DMS114 treated with DMSO at 0.1 percent for 48 hours (cell line): ENCODE measurements around the gene PFKL.

Experiments
- DNase-seq: peaks from one replicate; lab custom pipeline; 2025; ENCODE audit not compliant: unreplicated experiment; lab: John Stamatoyannopoulos, UW

PFKL gene

GRCh38 chr21:44299458-44300261, at the start of gene PFKL:
PFKL (plus strand) TSS chr21:44300053; CDS start chr21:44300106, 53 bp downstream.
- DNase-seq: no peak

DNA sequence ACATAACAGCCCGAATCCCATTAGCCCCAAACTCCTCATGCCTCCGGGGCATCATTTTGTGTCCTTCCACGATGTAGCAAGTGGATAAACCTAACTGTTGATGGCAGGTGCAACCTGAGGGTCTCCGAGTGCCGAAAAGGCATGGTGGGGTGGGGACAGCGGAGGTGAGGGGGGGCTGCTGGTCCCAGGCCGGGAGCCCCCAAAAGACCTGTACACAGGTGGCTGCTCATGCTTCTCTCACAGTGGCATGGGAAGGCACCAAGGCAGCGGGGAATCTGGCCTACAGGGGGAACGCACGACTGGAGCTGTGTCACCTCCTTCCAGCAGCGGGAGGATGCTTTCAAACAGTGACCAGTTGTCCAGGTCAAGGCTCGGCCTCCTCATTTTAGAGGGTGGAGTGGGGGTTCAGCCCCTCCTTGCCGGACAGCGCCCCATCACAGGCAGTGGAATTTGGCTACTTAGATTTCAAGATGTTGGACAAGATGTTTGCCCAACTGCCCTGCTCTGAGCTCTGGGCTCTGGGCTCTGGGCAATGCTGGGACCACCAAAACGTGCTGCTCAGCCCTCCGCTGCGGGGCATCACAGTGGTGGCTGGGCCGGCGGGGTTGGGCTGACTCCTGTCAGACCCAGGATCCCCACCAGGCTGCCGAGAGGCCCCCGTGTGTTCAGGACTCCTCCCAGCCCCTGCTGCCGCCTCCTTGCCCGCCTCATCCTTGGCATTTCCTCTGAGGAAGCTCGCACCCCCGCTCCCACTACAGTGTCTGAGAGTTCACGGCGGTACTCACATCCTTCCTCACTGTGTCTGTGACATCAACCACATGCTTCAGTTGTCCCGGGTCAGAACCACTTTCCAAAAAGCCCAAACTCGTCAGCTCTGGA, 45.8 kb upstream of the PFKL start:
- DNase-seq: no peak

DNA sequence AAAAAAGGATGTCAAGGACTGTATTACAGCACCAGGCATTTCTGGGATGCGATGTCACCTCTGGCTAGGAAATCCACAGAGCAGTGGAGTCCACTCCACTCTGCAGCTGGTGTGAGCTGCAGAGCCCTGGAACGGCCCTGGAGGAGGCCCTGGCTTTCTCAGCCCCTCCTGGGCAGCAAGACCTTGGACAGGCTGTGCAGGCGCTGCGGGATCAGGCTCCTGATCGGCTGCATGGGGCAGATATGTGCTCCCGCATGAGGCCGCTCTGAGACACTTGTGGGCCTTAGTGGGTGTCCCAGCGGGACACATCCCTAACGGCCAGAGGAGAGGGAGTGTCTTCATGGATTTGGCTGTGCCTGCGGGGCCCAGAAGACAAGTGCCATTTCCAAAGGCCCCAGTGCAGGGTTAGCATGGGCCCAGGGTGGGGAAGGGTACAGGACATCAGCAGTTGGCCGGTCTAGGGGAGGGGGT, 44.3 kb upstream of the PFKL start:
- no peak for DNase-seq

DNA sequence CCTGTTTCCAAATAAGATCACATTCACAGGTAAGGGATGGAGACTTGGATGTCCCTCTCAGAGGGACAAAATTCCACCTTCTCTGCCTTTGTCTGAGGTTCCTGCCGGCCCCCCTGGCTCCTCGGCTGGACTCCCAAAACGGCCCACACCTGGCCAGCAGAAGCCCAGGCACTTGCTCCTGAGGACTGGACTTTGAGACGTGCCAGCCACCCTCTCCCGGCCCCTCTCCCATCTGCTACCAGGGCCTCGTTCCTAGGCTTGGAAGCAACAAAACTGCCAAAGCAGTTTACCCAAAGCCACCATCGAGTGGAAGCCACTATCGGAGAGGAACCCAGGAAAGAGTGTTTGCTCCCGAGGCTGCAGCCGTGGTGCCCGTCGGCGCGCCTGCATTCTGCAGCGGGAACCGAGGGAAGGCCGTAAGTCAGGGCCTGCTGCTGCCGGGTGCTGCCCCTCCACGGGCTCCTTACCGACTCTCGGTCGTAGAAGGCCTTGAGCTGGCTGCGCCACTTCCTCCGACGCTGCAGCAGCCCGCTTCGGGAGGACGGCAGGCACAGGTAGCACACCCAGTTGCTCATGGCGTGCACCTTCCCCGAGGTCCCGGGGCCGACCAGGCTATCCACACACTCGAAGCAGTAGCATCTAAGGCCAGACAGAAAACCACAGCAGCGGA, 41.7 kb upstream of the PFKL start:
- DNase-seq: no peak

GRCh38 chr21:44259082-44259705, 40.7 kb upstream of the PFKL start:
- no peak for DNase-seq

- no peak for DNase-seq
Measured at GRCh38 chr21:44260066-44260465, 39.8 kb upstream of the PFKL start.

DNA sequence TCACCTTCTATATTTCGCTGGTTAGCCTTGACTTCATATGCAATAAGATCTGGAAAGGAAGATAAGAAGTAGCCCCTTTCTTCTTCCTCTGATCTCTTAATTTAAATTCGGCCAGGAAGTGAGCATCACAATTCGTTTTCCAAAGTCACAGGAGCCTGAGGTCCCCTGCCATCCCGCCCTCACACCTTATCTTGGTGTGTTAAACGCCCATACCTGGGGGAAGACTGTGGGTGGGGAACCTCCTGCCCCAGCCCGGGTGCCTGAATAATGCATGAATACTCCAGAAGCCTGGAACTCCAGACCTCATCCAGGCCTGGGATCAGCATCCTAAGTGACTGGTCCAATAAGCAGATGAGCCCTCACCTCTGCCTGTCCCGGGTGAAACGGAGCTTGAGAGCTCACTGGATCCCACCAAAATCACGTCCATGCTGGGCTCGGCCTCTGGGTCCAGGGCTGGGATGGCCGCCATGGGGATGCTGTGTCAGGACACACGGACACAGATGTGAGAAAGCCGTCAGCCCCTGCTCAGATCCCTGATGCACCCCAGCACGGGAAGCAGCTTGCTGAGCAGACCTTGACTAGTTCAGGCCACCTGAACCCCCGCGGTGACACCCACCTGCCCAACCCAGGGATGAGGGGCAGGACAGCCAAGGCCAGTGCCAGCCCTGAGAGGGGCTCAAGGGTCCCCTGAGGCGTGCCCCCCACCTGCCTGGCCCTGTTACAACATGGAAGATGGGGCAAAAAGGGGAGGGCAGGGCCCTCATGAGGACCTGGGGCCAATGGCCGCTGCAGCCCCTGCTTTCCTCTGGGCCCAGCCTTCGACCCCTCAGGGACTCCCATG, 38.8 kb upstream of the PFKL start:
- no peak for DNase-seq

DNA sequence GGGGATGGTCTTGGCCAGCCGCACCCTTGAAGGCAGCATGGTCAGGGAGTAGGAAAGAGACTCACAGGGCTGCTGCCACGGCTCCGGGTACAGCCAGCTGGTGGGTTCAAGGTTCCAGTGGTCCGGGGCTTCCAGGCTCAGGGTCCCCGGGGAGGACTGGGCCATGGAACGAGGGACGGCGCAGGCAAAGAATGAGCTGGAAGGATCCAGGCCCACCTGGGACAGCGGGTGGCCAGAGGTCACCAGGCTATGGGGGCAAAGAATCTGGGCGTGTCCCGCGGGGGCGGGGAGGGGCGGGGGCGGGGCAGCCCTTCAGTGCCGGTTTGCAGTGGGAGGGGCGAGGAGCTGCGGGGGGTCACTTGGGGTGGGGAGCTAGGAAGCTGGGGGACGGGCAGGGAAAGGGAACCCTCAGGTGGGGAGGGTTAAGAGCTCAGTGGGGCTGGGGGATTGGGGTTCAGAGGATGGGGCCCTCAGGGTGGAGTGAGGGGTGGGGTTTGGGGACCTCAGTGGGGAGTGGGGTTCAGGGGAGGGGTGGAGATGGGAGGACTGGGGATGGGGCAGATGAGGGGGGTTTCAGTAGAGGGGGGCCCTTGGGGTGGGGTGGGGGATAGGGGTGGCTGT, 38.1 kb upstream of the PFKL start, which contains the start of gene DNMT3L:
Gene DNMT3L (minus strand): TSS at position 223 of the 621 bp plus-strand sequence. CDS start 638 bp downstream, outside the sequence.
- no peak for DNase-seq

GRCh38 chr21:44262338-44263056, 37.4 kb upstream of the PFKL start:
- DNase-seq: no peak

DNA sequence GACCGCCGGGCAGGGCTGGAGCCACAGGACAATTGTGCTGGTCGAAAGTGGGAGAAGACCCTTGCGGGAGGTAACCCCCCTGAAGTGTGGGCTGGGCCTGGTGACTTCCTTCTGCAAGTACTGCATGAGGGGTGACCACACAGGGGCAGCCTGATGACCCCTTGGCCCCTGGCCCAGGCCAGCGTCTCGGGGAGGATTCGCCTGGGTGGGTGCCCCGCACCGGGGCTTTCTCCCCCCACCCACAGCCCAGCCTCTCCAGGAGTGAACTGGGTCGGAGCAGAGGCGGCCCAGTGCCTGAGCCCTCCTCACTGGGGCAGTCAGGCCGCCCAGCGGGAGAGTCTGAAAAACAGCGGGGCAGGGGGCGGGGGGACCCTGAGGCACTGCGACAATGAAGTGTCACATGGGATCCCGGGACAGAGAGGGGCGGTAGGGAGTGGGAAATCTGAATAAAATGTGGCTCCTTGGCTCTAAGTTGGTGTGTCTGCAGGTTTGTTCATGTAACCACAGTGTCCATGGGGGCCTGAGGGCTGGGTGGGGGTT, 36.6 kb upstream of the PFKL start:
- DNase-seq: no peak

DNA sequence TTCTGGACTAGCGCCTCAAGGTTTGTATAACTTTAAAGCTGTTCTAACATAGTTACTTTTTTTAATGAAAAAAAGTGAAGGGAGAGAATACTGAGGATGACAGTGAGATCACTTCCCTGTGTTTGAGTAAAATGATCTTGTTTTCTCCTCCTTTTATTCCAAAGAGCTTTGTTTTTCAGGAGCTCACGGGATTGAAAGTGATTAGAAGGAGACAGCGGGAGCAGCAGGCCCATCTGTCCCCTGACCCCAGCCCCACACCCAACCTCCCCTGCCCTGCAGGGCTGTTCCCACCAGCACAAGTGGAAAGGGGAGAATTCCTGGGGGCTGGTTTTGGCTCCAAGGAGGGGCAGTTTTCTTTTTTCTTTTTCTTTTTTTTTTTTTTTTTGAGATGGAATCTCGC, 36.1 kb upstream of the PFKL start:
- DNase-seq: no peak

DNA sequence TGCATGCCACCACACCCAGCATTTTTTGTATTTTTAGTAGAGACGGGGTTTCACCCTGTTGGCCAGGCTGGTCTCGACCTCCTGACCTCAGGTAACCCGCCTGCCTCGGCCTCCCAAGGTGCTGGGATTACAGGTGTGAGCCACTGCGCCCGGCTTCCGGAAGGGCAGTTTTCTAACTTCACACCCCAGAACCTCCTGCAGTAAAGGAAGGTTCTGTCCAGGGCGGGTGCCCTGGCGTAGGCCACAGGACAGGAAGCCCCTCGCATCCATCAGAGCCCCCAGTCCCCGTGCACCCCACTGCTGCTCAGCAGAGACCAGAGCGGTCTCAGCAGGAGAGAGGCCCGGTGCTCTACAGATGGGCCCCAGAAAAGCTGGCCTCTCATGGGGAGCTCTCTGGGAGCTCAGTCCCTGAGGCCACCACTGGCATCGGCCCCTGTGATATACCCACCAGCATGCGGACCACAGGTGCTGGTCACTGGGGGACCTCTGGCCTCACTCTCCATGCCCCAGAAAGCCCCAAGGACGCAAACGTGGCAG, 34.1 kb upstream of the PFKL start:
- DNase-seq: no peak

DNA sequence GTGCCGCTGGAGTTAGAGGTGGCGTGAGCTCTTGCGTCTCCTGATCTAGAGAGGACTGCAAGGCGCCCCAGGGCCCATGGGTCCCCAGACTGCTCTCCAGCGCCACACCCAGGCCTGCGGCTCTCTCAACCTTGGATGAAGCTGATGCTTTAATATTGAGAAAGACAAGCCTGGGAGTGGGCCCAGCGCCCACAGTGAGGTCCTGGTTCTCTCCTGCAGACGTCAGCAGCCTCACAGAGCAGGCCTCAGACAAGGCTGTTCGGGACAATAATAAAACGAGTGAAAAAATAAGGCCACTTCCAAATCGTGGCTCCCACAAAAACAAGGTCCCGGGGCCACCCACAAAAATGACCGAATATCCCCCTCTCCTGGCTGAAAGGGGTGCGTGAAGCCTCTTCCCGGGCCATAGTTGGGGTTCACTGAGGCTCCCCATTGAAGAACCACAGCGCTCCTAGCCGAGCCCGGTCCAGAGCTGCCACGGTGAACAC, 32.2 kb upstream of the PFKL start:
- no peak for DNase-seq

DNA sequence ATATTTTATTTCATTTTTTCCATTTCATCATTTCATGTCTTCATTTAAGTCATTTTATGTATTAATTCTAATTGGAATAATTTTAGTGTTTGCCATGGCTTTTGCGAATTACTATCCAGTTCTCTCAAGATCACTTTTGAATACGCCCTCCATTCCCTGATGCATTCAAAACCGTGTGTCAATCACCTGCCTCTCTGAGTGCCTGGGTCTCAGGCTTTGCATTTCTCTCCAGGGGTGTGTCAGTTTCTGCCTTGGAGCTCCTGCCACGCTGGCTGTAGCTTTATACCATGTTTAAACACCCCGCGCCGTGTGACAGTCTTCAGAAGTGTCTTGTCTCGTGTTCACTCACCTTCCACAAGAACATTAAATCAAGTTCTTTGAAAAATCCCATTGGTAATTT, 30.8 kb upstream of the PFKL start:
- DNase-seq: no peak

DNA sequence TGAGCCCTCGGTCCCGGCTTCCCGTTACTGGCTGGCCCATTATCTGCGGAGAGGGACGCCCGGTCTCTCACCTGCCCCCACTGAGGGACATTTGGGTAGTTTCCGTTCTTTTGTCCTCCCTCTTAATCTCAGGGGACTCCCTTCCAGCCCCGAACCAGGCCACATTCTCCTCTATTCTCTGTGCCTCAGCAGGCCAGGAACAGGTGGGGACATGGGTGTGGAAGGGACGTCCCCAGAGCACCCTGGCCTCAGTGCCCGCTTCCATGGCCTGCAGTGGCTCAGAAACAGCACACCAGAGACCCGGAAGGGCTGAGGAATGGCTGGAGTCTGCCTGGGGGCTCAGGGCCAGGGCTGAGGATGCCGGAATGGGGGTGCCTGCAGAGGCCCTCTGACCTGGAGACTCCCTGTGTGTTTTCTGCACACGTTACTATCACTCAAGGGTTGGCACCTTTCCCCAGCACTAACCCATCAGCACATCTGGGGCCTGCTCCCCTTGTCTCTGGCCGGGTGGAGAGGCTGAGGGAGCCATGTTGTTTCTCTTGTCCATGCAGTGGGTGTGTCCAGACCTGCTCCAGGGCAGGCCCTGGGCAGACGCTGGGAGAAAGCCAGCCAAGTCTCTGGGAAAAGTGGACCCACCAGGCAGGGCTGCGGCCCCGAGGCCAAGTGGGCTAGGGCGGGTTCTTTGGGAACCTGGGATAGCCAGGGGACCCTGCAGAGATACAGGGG, 28.1 kb upstream of the PFKL start:
- DNase-seq: no peak

GRCh38 chr21:44272284-44272858, 27.5 kb upstream of the PFKL start:
- no peak for DNase-seq

- DNase-seq: no peak
Measured at GRCh38 chr21:44273046-44273445, 26.8 kb upstream of the PFKL start.
